Measurements from ENCODE around the gene PPFIA1. TPM values are rescaled to one million over a fixed set of nuclear protein-coding genes. Genes with fewer than 3 reads are reported as not detected.
A peak's percentile ranks its signal among the peaks of the same experiment; 100 is the strongest.

The PPFIA1 gene
- total RNA-seq, 2 experiments from 2014 or later: 34.3 to 42.0 TPM

- peak overlapping the region; percentile 58 for H3K4me3 Mint-ChIP-seq
- H3K9me3 Mint-ChIP-seq: no peaks in the 10 kb centered on the region
- peaks cover 19% of the 10 kb centered on the region for H3K27me3 Mint-ChIP-seq
- ATAC-seq (ENCODE audit: poor library complexity) (no peak), DNase-seq (no peak)
- ChIA-PET POLR2A (no interaction called here), CTCF (interaction anchor here (2.2 kb wide), 1 partner anchor 72 kb away, joined by 7 read pairs; no protein-coding TSS in a partner anchor)
- H3K9me3 ChIP-seq (ENCODE audit: control insufficient read depth in 1 of 2, insufficient read depth in 1 of 2, low read length in 2 of 2): no peaks in the 10 kb centered on the region
- no peak overlapping the region for H3K27ac Mint-ChIP-seq
- no peak overlapping the region for H3K4me3 ChIP-seq (ENCODE audit: low read length)
- peaks cover 13% of the 10 kb centered on the region for H3K36me3 Mint-ChIP-seq (ENCODE audit: low read depth)
- H3K27ac ChIP-seq (ENCODE audit: low read depth in 1 of 2, low read length in 2 of 2): no peak overlapping the region
- H3K27me3 ChIP-seq (ENCODE audit: control insufficient read depth in 1 of 2, insufficient read depth in 2 of 2, low read length in 2 of 2): peaks cover 5 to 7% of the 10 kb centered on the region in 2 experiments
- peaks cover 24% of the 10 kb centered on the region for H3K4me1 ChIP-seq (ENCODE audit: insufficient read depth, low read length)
- peaks cover 7% of the 10 kb centered on the region for H3K36me3 ChIP-seq (ENCODE audit: insufficient read depth, low read length)
- intact Hi-C loops (cut with DNase I, micrococcal nuclease): loop anchor here in 1 of 2 experiments (5.0 kb wide), 1 partner anchor 1179 kb away; the partner anchor contains the start of gene DHCR7
- TF ChIP-seq, protein P1, sequence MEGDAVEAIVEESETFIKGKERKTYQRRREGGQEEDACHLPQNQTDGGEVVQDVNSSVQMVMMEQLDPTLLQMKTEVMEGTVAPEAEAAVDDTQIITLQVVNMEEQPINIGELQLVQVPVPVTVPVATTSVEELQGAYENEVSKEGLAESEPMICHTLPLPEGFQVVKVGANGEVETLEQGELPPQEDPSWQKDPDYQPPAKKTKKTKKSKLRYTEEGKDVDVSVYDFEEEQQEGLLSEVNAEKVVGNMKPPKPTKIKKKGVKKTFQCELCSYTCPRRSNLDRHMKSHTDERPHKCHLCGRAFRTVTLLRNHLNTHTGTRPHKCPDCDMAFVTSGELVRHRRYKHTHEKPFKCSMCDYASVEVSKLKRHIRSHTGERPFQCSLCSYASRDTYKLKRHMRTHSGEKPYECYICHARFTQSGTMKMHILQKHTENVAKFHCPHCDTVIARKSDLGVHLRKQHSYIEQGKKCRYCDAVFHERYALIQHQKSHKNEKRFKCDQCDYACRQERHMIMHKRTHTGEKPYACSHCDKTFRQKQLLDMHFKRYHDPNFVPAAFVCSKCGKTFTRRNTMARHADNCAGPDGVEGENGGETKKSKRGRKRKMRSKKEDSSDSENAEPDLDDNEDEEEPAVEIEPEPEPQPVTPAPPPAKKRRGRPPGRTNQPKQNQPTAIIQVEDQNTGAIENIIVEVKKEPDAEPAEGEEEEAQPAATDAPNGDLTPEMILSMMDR (IDR thresholded peaks at IDR 0.05): no peak
- H3K4me1 Mint-ChIP-seq (ENCODE audit: low read depth): peaks cover 21% of the 10 kb centered on the region
Observed at GRCh38 chr11:70268526-70268925, 2.0 kb upstream of the PPFIA1 start.

GRCh38 chr11:70270877-70271648 is 573 bp downstream of the PPFIA1 start:
- DNase-seq (peak; percentile 13 to 82 (median 42)), ATAC-seq (ENCODE audit: poor library complexity) (peak; percentile 57)
- intact Hi-C loops (cut with DNase I, micrococcal nuclease): loop anchor here (1.0 to 5.0 kb wide), 4 partner anchors 67 to 599 kb away; partner anchors contain the start of genes CTTN (in 1 of the 2) and FADD (in 1 of the 2)
- peak overlapping the region; percentile 88 for H3K27ac Mint-ChIP-seq
- peaks cover 43% of the 10 kb centered on the region for H3K4me1 Mint-ChIP-seq (ENCODE audit: low read depth)
- TF ChIP-seq, protein P1 (IDR thresholded peaks at IDR 0.05): no peak
- peaks cover 2 to 7% of the 10 kb centered on the region in 2 experiments for H3K27me3 ChIP-seq (ENCODE audit: control insufficient read depth in 1 of 2, insufficient read depth in 2 of 2, low read length in 2 of 2)
- H3K27me3 Mint-ChIP-seq: peaks cover 4% of the 10 kb centered on the region
- H3K36me3 Mint-ChIP-seq (ENCODE audit: low read depth): peaks cover 37% of the 10 kb centered on the region
- H3K36me3 ChIP-seq (ENCODE audit: insufficient read depth, low read length): peaks cover 24% of the 10 kb centered on the region
- peak overlapping the region; percentile 77 for H3K4me3 ChIP-seq (ENCODE audit: low read length)
- H3K4me3 Mint-ChIP-seq: peak overlapping the region; percentile 91
- CTCF ChIA-PET: interaction anchor here (1.1 to 2.3 kb wide), 3 partner anchors 10 to 75 kb away, joined by 4 to 8 read pairs (median 5); no protein-coding TSS in a partner anchor
- POLR2A ChIA-PET: interaction anchor here (1.8 kb wide), 1 partner anchor 68 kb away, joined by 11 read pairs; the partner anchor contains the start of gene FADD
- no peaks in the 10 kb centered on the region for H3K9me3 Mint-ChIP-seq
- H3K27ac ChIP-seq (ENCODE audit: low read depth in 1 of 2, low read length in 2 of 2): no peak overlapping the region
- H3K9me3 ChIP-seq (ENCODE audit: control insufficient read depth in 1 of 2, insufficient read depth in 1 of 2, low read length in 2 of 2): no peaks in the 10 kb centered on the region
- H3K4me1 ChIP-seq (ENCODE audit: insufficient read depth, low read length): peaks cover 24% of the 10 kb centered on the region

- ChIA-PET POLR2A (no interaction called here), CTCF (interaction anchor here (0.7 to 1.2 kb wide), 2 partner anchors 75 kb away, joined by 3 to 5 read pairs; no protein-coding TSS in a partner anchor)
- no peaks in the 10 kb centered on the region for H3K9me3 Mint-ChIP-seq
- peaks cover 24% of the 10 kb centered on the region for H3K36me3 ChIP-seq (ENCODE audit: insufficient read depth, low read length)
- peak overlapping the region; percentile 77 for H3K4me3 ChIP-seq (ENCODE audit: low read length)
- H3K4me1 Mint-ChIP-seq (ENCODE audit: low read depth): peaks cover 49% of the 10 kb centered on the region
- peak overlapping the region; percentile 91 for H3K4me3 Mint-ChIP-seq
- peak overlapping the region; percentile 88 for H3K27ac Mint-ChIP-seq
- peaks cover 4% of the 10 kb centered on the region for H3K27me3 Mint-ChIP-seq
- H3K4me1 ChIP-seq (ENCODE audit: insufficient read depth, low read length): peaks cover 24% of the 10 kb centered on the region
- H3K36me3 Mint-ChIP-seq (ENCODE audit: low read depth): peaks cover 42% of the 10 kb centered on the region
- intact Hi-C loops (cut with DNase I, micrococcal nuclease): loop anchor here in 1 of 2 experiments (5.0 kb wide), 2 partner anchors 126 to 599 kb away; partner anchors contain the start of gene CTTN
- TF ChIP-seq, protein P1 (IDR thresholded peaks at IDR 0.05): no peak
- no peaks in the 10 kb centered on the region for H3K9me3 ChIP-seq (ENCODE audit: control insufficient read depth in 1 of 2, insufficient read depth in 1 of 2, low read length in 2 of 2)
- no peak for DNase-seq
- peaks cover 2 to 7% of the 10 kb centered on the region in 2 experiments for H3K27me3 ChIP-seq (ENCODE audit: control insufficient read depth in 1 of 2, insufficient read depth in 2 of 2, low read length in 2 of 2)
- H3K27ac ChIP-seq (ENCODE audit: low read depth in 1 of 2, low read length in 2 of 2): no peak overlapping the region
- no peak for ATAC-seq (ENCODE audit: poor library complexity)
Observed at GRCh38 chr11:70271649-70271953, 1.1 kb downstream of the PPFIA1 start.
